H9 (cell line): ENCODE results near the gene MAML1. TPM values are rescaled to one million over a fixed set of nuclear protein-coding genes. Genes with fewer than 3 reads are reported as not detected.
A peak's percentile ranks its signal among the peaks of the same experiment; 100 is the strongest.

Source experiments
- DNase-seq: peaks from one replicate; pipeline ENCODE4 v3.0.0-alpha.2; 2017
- H2AFZ ChIP-seq: one replicate; pipeline ENCODE4 v1.6.1; 2013; ENCODE audit warnings: mild to moderate bottlenecking, low read length, control low read depth, moderate library complexity
- H2AK5ac ChIP-seq: 2 replicates; pipeline ENCODE4 v1.6.1; 2013; ENCODE audit warnings: low read length, control low read depth, mixed read lengths; ENCODE audit not compliant: insufficient read length
- H2BK120ac ChIP-seq: one replicate; pipeline ENCODE4 v1.6.1; 2013; ENCODE audit warnings: low read depth, mild to moderate bottlenecking, low read length, control low read depth, inconsistent platforms; ENCODE audit not compliant: poor library complexity, severe bottlenecking
- H2BK12ac ChIP-seq: 2 replicates; pipeline ENCODE4 v1.6.1; 2013; ENCODE audit warnings: low read length, control low read depth, mixed read lengths, low read depth; ENCODE audit not compliant: insufficient read length
- H2BK15ac ChIP-seq: 2 replicates; pipeline ENCODE4 v1.6.1; 2013; ENCODE audit warnings: low read depth, low read length, control low read depth
- H2BK20ac ChIP-seq: one replicate; pipeline ENCODE4 v1.6.1; 2013; ENCODE audit warnings: low read depth, mild to moderate bottlenecking, low read length, control low read depth, inconsistent platforms; ENCODE audit not compliant: poor library complexity, severe bottlenecking
- H2BK5ac ChIP-seq: 2 replicates; pipeline ENCODE4 v1.6.1; 2013; ENCODE audit warnings: low read length, control low read depth, mixed read lengths; ENCODE audit not compliant: insufficient read length
- H3K14ac ChIP-seq: 2 replicates; pipeline ENCODE4 v1.6.1; 2013; ENCODE audit warnings: low read length, control low read depth; ENCODE audit not compliant: insufficient read depth
- H3K18ac ChIP-seq: 2 replicates; pipeline ENCODE4 v1.6.1; 2013; ENCODE audit warnings: low read depth, mild to moderate bottlenecking, mixed read lengths, low read length, control low read depth; ENCODE audit not compliant: insufficient read length
- H3K23ac ChIP-seq: 2 replicates; pipeline ENCODE4 v1.6.1; 2013; ENCODE audit warnings: low read length, control low read depth, mixed read lengths, low read depth; ENCODE audit not compliant: insufficient read length
- H3K23me2 ChIP-seq: 2 replicates; pipeline ENCODE4 v1.6.1; 2013; ENCODE audit warnings: low read depth, mild to moderate bottlenecking, mixed read lengths, low read length, control low read depth; ENCODE audit not compliant: insufficient read length, poor library complexity, severe bottlenecking
- H3K27ac ChIP-seq: 2 replicates; pipeline ENCODE4 v1.5.1; 2013; ENCODE audit warnings: low read length, control low read depth, mixed read lengths, low read depth; ENCODE audit not compliant: insufficient read length
- H3K27me3 ChIP-seq: 2 replicates; pipeline ENCODE4 v1.6.1; 2013; ENCODE audit warnings: low read length, control low read depth, inconsistent platforms; ENCODE audit not compliant: insufficient read depth
- H3K4ac ChIP-seq: 2 replicates; pipeline ENCODE4 v1.6.1; 2013; ENCODE audit warnings: low read depth, mild to moderate bottlenecking, control low read depth, inconsistent platforms, low read length, moderate library complexity
- H3K4me1 ChIP-seq: 2 replicates; pipeline ENCODE4 v1.6.1; 2013; ENCODE audit warnings: low read length, control low read depth, inconsistent platforms; ENCODE audit not compliant: insufficient read depth
- H3K4me2 ChIP-seq: 2 replicates; pipeline ENCODE4 v1.6.1; 2013; ENCODE audit warnings: low read length, control low read depth, mixed read lengths; ENCODE audit not compliant: insufficient read length, insufficient read depth
- H3K56ac ChIP-seq: 2 replicates; pipeline ENCODE4 v1.6.1; 2013; ENCODE audit warnings: low read depth, mild to moderate bottlenecking, mixed read lengths, low read length, control low read depth; ENCODE audit not compliant: insufficient read length
- H3K79me1 ChIP-seq: 2 replicates; pipeline ENCODE4 v1.6.1; 2013; ENCODE audit warnings: low read depth, mild to moderate bottlenecking, moderate library complexity, low read length, control low read depth, inconsistent platforms; ENCODE audit not compliant: insufficient read depth, poor library complexity, severe bottlenecking
- H3K79me2 ChIP-seq: 2 replicates; pipeline ENCODE4 v1.6.1; 2013; ENCODE audit warnings: low read length, control low read depth, inconsistent platforms; ENCODE audit not compliant: insufficient read depth
- H3K9ac ChIP-seq: 2 replicates; pipeline ENCODE4 v1.6.1; 2013; ENCODE audit warnings: low read length, control low read depth, mixed read lengths; ENCODE audit not compliant: insufficient read length; ENCODE audit errors: extremely low read depth
- H3K9me3 ChIP-seq: one replicate; pipeline ENCODE4 v1.6.1; 2013; ENCODE audit warnings: low read depth, low read length, inconsistent platforms; ENCODE audit not compliant: control insufficient read depth
- H3T11ph ChIP-seq: one replicate; pipeline ENCODE4 v1.6.1; 2013; ENCODE audit warnings: mild to moderate bottlenecking, low read length, control low read depth, inconsistent platforms
- H4K20me1 ChIP-seq: one replicate; pipeline ENCODE4 v1.6.1; 2013; ENCODE audit not compliant: control insufficient read depth, insufficient read length, insufficient read depth
- H4K5ac ChIP-seq: 2 replicates; pipeline ENCODE4 v1.6.1; 2013; ENCODE audit warnings: low read depth, mild to moderate bottlenecking, mixed read lengths, low read length, control low read depth; ENCODE audit not compliant: insufficient read length
- H4K8ac ChIP-seq: replicated peaks from 2 replicates; pipeline ENCODE4 v1.6.1; 2013; ENCODE audit warnings: low read length, control low read depth, mixed read lengths, low read depth; ENCODE audit not compliant: insufficient read length
- H4K91ac ChIP-seq: 2 replicates; pipeline ENCODE4 v1.6.1; 2013; ENCODE audit warnings: low read depth, mild to moderate bottlenecking, moderate library complexity, mixed read lengths, low read length, control low read depth; ENCODE audit not compliant: insufficient read length
- H3K27ac Mint-ChIP-seq, 3 experiments: 2 replicates in 2 of 3; 3 replicates in 1 of 3; pipeline ENCODE4 v1.8.0; 2020 to 2021; ENCODE audit warnings: mixed read lengths in 3 of 3, mild to moderate bottlenecking in 1 of 3, moderate library complexity in 1 of 3
- H3K27me3 Mint-ChIP-seq: 2 replicates; pipeline ENCODE4 v1.8.0; 2021; ENCODE audit warnings: low read depth, mild to moderate bottlenecking, moderate library complexity, mixed read lengths
- H3K36me3 Mint-ChIP-seq, 3 experiments: 2 replicates in 2 of 3; 3 replicates in 1 of 3; pipeline ENCODE4 v1.8.0; 2020 to 2021; ENCODE audit warnings: low read depth in 3 of 3, mixed read lengths in 3 of 3; ENCODE audit not compliant: insufficient read depth in 1 of 3
- H3K4me1 Mint-ChIP-seq, 2 experiments: 2 replicates each; pipeline ENCODE4 v1.8.0; 2020; ENCODE audit warnings: mixed read lengths in 2 of 2
- H3K4me3 Mint-ChIP-seq, 2 experiments: 2 replicates in 1 of 2; 3 replicates in 1 of 2; pipeline ENCODE4 v1.8.0; 2020 to 2021; ENCODE audit warnings: mild to moderate bottlenecking in 2 of 2, mixed read lengths in 2 of 2, moderate library complexity in 1 of 2
- H3K9me3 Mint-ChIP-seq, 2 experiments: 2 replicates in 1 of 2; 3 replicates in 1 of 2; pipeline ENCODE4 v1.8.0; 2020; ENCODE audit warnings: mild to moderate bottlenecking in 2 of 2, mixed read lengths in 2 of 2, moderate library complexity in 1 of 2
- WGBS: extraction: QIAGEN DNeasy Blood & Tissue Kit; methylation state at CpG from one replicate; pipeline ENCODE4 v1.1.7; 2013; ENCODE audit warnings: missing lambda C conversion rate, low lambda C conversion rate, mixed read lengths; ENCODE audit not compliant: insufficient read length; ENCODE audit errors: extremely low coverage; 5-methylcytosine and 5-hydroxymethylcytosine counted together
- microRNA-seq: library from miRNA; unstranded; fragments of <30 nt; microRNA quantifications from one replicate; pipeline ENCODE4, GENCODE V29; 2020; ENCODE audit warnings: borderline microRNAs expressed
- total RNA-seq: library from RNA; stranded (reverse); gene quantifications from 2 replicates; pipeline ENCODE4 v1.2.1, GENCODE V29; 2021
- TF ChIP-seq, protein P1 (sequence below): fragments of 200-600 bp; sonication (generic); conservative IDR thresholded peaks from 3 replicates; pipeline ENCODE4 v1.8.0; 2021; ENCODE audit warnings: antibody characterized with exemption, mild to moderate bottlenecking

MAML1 gene
- total RNA-seq, 1 experiment from 2014 or later: 50.8 TPM

DNA sequence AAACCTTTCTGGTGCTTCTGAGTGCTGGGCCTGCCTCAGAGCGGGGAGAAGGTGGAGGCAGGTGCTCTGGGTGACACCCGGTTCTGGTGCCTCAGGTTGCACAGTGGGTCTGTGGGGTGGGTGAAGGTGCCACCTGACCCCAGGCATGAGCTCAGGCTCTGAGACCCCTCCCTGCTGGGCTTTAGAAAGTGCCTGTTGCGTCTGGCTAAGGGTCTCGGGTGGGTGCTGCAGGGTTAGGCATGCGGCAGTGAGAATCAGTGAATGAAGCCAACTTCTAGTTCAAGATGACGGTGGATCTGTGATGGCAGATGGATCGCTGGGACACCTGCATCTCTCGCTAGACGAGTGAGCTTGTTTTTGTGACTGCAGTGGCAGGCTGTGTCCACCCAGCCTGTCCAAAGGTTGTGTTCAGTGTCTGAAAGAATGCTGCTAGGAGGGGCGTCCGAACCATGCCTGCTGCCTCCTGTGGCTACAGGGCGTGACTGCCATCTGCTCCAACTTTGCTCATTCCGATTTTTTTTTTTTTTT lies 93.1 kb downstream of the MAML1 start:
- H3K4me2 ChIP-seq: no peak overlapping the region
- H3K27me3 Mint-ChIP-seq: no peaks in the 10 kb centered on the region
- peaks cover 12% of the 10 kb centered on the region; the same call in 1 of the 2 replicates for H3K4me1 ChIP-seq
- H3K23ac ChIP-seq: no peak overlapping the region
- H3K4ac ChIP-seq: no peak overlapping the region
- H3T11ph ChIP-seq: no peak overlapping the region
- no peak overlapping the region for H2AFZ ChIP-seq
- no peak overlapping the region for H3K9ac ChIP-seq
- no CpG with 5 or more reads among the region's 13 CpGs for WGBS
- no peak overlapping the region for H4K5ac ChIP-seq
- peaks cover 40 to 41% of the 10 kb centered on the region in 2 experiments for H3K4me1 Mint-ChIP-seq
- H3K79me1 ChIP-seq: peaks cover 10% of the 10 kb centered on the region
- no peak overlapping the region for H3K18ac ChIP-seq
- H2BK15ac ChIP-seq: no peak overlapping the region
- TF ChIP-seq, protein P1, sequence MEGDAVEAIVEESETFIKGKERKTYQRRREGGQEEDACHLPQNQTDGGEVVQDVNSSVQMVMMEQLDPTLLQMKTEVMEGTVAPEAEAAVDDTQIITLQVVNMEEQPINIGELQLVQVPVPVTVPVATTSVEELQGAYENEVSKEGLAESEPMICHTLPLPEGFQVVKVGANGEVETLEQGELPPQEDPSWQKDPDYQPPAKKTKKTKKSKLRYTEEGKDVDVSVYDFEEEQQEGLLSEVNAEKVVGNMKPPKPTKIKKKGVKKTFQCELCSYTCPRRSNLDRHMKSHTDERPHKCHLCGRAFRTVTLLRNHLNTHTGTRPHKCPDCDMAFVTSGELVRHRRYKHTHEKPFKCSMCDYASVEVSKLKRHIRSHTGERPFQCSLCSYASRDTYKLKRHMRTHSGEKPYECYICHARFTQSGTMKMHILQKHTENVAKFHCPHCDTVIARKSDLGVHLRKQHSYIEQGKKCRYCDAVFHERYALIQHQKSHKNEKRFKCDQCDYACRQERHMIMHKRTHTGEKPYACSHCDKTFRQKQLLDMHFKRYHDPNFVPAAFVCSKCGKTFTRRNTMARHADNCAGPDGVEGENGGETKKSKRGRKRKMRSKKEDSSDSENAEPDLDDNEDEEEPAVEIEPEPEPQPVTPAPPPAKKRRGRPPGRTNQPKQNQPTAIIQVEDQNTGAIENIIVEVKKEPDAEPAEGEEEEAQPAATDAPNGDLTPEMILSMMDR: no peak
- H3K27ac ChIP-seq: no peak overlapping the region
- H3K23me2 ChIP-seq: no peaks in the 10 kb centered on the region
- H3K36me3 Mint-ChIP-seq: peaks cover 57 to 80% (median 79%) of the 10 kb centered on the region in 3 experiments
- H3K14ac ChIP-seq: no peak overlapping the region; the same call in 1 of the 2 replicates
- H2BK20ac ChIP-seq: no peak overlapping the region
- peaks cover 9% of the 10 kb centered on the region; the same call in 1 of the 2 replicates for H3K79me2 ChIP-seq
- H4K8ac ChIP-seq: no peak overlapping the region
- H3K9me3 Mint-ChIP-seq: no peaks in the 10 kb centered on the region; a peak in 2 of 5 replicates
- H2BK120ac ChIP-seq: no peak overlapping the region
- no peak for DNase-seq
- H2AK5ac ChIP-seq: no peak overlapping the region
- H4K91ac ChIP-seq: no peak overlapping the region
- H2BK5ac ChIP-seq: no peak overlapping the region
- no peaks in the 10 kb centered on the region for H3K9me3 ChIP-seq
- H4K20me1 ChIP-seq: no peaks in the 10 kb centered on the region
- H3K56ac ChIP-seq: no peak overlapping the region
- no peak overlapping the region; a peak in 2 of 5 replicates for H3K4me3 Mint-ChIP-seq
- no peaks in the 10 kb centered on the region for H3K27me3 ChIP-seq
- H2BK12ac ChIP-seq: no peak overlapping the region
- H3K27ac Mint-ChIP-seq: 0 out of 7 replicates have a peak overlapping the region, but pooled peaks of 1 of the 3 experiments have one; percentile 36

Small RNA genes lying within 50 kb of the gene (microRNA-seq; reads per million reads assigned to microRNA genes)
- gene MIR1229: 1.4 reads per million, percentile 10 among the genes with 10 or more reads in this experiment

Other genes starting within 250 kb of the MAML1 start
- 45.7 and 47.8 TPM in 2 replicates for gene RUFY1, start 182.3 kb upstream of the MAML1 start, total RNA-seq
- gene HNRNPH1, start 109.2 kb upstream of the MAML1 start, total RNA-seq: 1,042 and 1,066 TPM in 2 replicates
- 0.50 and 1.6 TPM in 2 replicates for gene CBY3, start 51.8 kb upstream of the MAML1 start, total RNA-seq
- 518 and 538 TPM in 2 replicates for gene CANX, start 33.9 kb upstream of the MAML1 start, total RNA-seq
- 3.7 and 4.5 TPM in 2 replicates for gene LTC4S, start 61.2 kb downstream of the MAML1 start, total RNA-seq
- gene MGAT4B, start 74.0 kb downstream of the MAML1 start, total RNA-seq: 140 and 147 TPM in 2 replicates
- gene SQSTM1, start 88.1 kb downstream of the MAML1 start, total RNA-seq: 144 and 147 TPM in 2 replicates
- gene MRNIP, start 126.0 kb downstream of the MAML1 start, total RNA-seq: 30.4 and 31.1 TPM in 2 replicates
- 57.0 and 62.1 TPM in 2 replicates for gene TBC1D9B, start 175.1 kb downstream of the MAML1 start, total RNA-seq